H1 (cell line): ENCODE results near the gene CA10. TPM values are rescaled to one million over a fixed set of nuclear protein-coding genes. Genes with fewer than 3 reads are reported as not detected.

ENCODE experiments used
- EZH2 ChIP-seq: fragments of 200-600 bp; sonication (generic); IDR thresholded peaks from 2 replicates; pipeline ENCODE4 v1.7.1; 2012; ENCODE audit warnings: low read depth, mild to moderate bottlenecking, moderate library complexity, low read length, inconsistent platforms; ENCODE audit not compliant: severe bottlenecking
- polyA plus RNA-seq, 7 experiments: library from polyadenylated mRNA; depleted of rRNA in 3 of 7; stranded (reverse) in 5 of 7; unstranded in 2 of 7; fragments of >200 nt in 5 of 7; fragments of 200-250 nt in 2 of 7; gene quantifications; 1 replicate in 5 of 7; 2 replicates in 1 of 7; 4 replicates in 1 of 7; pipeline versions ENCODE4 v1.2.1 to v1.2.3, GENCODE V29; 2011 to 2013; ENCODE audit warnings: missing spikeins in 2 of 7, mixed read lengths in 2 of 7
- total RNA-seq: library from RNA; stranded (reverse); fragmentation: NEBNext Ultra II Directional; extraction: Animal tissue kit (Norgen Biotek cat#: 25700); gene quantifications from 2 replicates; pipeline ENCODE4 v1.2.1, GENCODE V29; 2021

Gene CA10
- total and polyA plus RNA-seq, 2 of the 8 experiments (the other 6 are each of a cell fraction or from before 2014, with no cell fraction given), result 0.60 to 0.63 TPM

DNA sequence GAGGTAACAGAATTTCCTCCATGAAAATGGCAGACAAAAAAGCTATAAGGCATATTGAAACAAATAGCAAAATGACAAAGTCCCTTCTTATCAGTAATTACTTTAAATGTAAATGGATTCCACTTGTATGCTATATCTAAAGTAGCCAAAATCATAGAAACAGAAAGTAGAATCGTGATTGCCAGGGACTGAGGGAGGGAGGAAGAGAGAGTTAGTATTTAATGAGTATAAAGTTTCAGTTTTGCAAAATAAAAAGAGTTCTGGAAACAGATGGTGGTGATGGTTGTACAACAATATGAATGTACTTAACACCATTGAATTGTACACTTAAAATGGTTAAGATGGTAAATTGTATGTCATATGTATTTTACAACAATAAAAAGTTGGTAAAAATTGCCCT, 407.4 kb downstream of the CA10 start (continued):
- no peak for TF ChIP-seq EZH2
